HEK293 (cell line): Measurements from ENCODE around the gene LCAT.
A peak's percentile ranks its signal among the peaks of the same experiment; 100 is the strongest.

Source experiments
- CTCF ChIA-PET: fragments of 350-600 bp; formaldehyde crosslinking; extraction: SDS; loops from one replicate; lab custom pipeline; 2021; ENCODE audit warnings: antibody characterized with exemption; lab: Yijun Ruan, JAX
- POLR2A ChIA-PET: fragments of 300-600 bp; formaldehyde crosslinking; extraction: SDS; loops from one replicate; lab custom pipeline; 2020; ENCODE audit warnings: antibody characterized with exemption, inconsistent platforms; lab: Yijun Ruan, JAX
- H3K27ac ChIP-seq: fragments of 200-500 bp; sonication (Bioruptor generic); 2 replicates; pipeline ENCODE4 v1.5.1; 2014; ENCODE audit warnings: low read depth, low read length, control low read depth, inconsistent platforms; ENCODE audit errors: extremely low read depth
- H3K36me3 ChIP-seq, 2 experiments: fragments of 200-500 bp in 1 of 2; sonication (Bioruptor generic) in 1 of 2; 1 replicate in 1 of 2; 2 replicates in 1 of 2; pipeline ENCODE4 v1.5.1; 2014 to 2017; ENCODE audit warnings: inconsistent platforms in 2 of 2, low read length in 2 of 2; ENCODE audit not compliant: control insufficient read depth in 2 of 2, insufficient read depth in 1 of 2
- H3K4me1 ChIP-seq: fragments of 200-500 bp; sonication (Bioruptor generic); 2 replicates; pipeline ENCODE4 v1.5.1; 2014; ENCODE audit warnings: mild to moderate bottlenecking, low read length, inconsistent platforms; ENCODE audit not compliant: control insufficient read depth, insufficient read depth
- H3K4me3 ChIP-seq: 2 replicates; pipeline ENCODE4 v1.5.1; 2011; ENCODE audit warnings: low read depth, mild to moderate bottlenecking, control low read depth, low read length, moderate library complexity
- H3K9me3 ChIP-seq: fragments of 200-500 bp; sonication (Bioruptor generic); 2 replicates; pipeline ENCODE4 v1.5.1; 2014; ENCODE audit warnings: low read depth, low read length, inconsistent platforms; ENCODE audit not compliant: control insufficient read depth, insufficient read depth
- BCL11A ChIP-seq: fragments of 450-650 bp; formaldehyde crosslinking; IDR thresholded peaks from 2 replicates; pipeline ENCODE4 v1.5.1; 2016; ENCODE audit warnings: low read depth, missing biosample characterization, missing genetic modification characterization
- BCL11B ChIP-seq: fragments of 450-650 bp; formaldehyde crosslinking; IDR thresholded peaks from 2 replicates; pipeline ENCODE4 v1.5.1; 2016; ENCODE audit warnings: low read depth, missing biosample characterization, missing genetic modification characterization
- EGR2 ChIP-seq: fragments of 450-650 bp; formaldehyde crosslinking; IDR thresholded peaks from 2 replicates; pipeline ENCODE4 v1.5.1; 2016; ENCODE audit warnings: low read depth, missing biosample characterization, missing genetic modification characterization
- KLF1 ChIP-seq: fragments of 450-650 bp; formaldehyde crosslinking; IDR thresholded peaks from 2 replicates; pipeline ENCODE4 v1.5.1; 2016; ENCODE audit warnings: missing biosample characterization, missing genetic modification characterization
- KLF10 ChIP-seq: fragments of 450-650 bp; IDR thresholded peaks from 2 replicates; pipeline ENCODE4 v1.5.1; 2018; ENCODE audit warnings: missing biosample characterization, mild to moderate bottlenecking, missing genetic modification characterization
- ZBTB17 ChIP-seq: fragments of 450-650 bp; formaldehyde crosslinking; IDR thresholded peaks from 2 replicates; pipeline ENCODE4 v1.5.1; 2016; ENCODE audit warnings: missing biosample characterization, missing genetic modification characterization
- ZBTB20 ChIP-seq: fragments of 450-650 bp; formaldehyde crosslinking; IDR thresholded peaks from 2 replicates; pipeline ENCODE4 v1.5.1; 2016; ENCODE audit warnings: missing biosample characterization, missing genetic modification characterization
- ZIC2 ChIP-seq: fragments of 450-650 bp; formaldehyde crosslinking; IDR thresholded peaks from 2 replicates; pipeline ENCODE4 v1.5.1; 2016; ENCODE audit warnings: missing biosample characterization, missing genetic modification characterization
- ZNF174 ChIP-seq: fragments of 450-650 bp; formaldehyde crosslinking; IDR thresholded peaks from 2 replicates; pipeline ENCODE4 v1.5.0; 2017; ENCODE audit warnings: missing biosample characterization, mild to moderate bottlenecking, missing genetic modification characterization
- ZNF211 ChIP-seq: fragments of 450-650 bp; formaldehyde crosslinking; IDR thresholded peaks from 2 replicates; pipeline ENCODE4 v1.5.1; 2016; ENCODE audit warnings: low read depth, missing biosample characterization, missing genetic modification characterization
- ZNF629 ChIP-seq: fragments of 450-650 bp; formaldehyde crosslinking; IDR thresholded peaks from 2 replicates; pipeline ENCODE4 v1.5.1; 2017; ENCODE audit warnings: missing biosample characterization, missing genetic modification characterization
- ZNF654 ChIP-seq: fragments of 450-650 bp; formaldehyde crosslinking; IDR thresholded peaks from 2 replicates; pipeline ENCODE4 v1.5.1; 2016; ENCODE audit warnings: low read depth, missing biosample characterization, missing genetic modification characterization
- ZNF664 ChIP-seq: fragments of 450-650 bp; formaldehyde crosslinking; IDR thresholded peaks from 2 replicates; pipeline ENCODE4 v1.5.1; 2016; ENCODE audit warnings: missing biosample characterization, missing genetic modification characterization
- ZNF692 ChIP-seq: fragments of 450-650 bp; formaldehyde crosslinking; IDR thresholded peaks from 2 replicates; pipeline ENCODE4 v1.5.1; 2016; ENCODE audit warnings: missing biosample characterization, missing genetic modification characterization
- ZNF768 ChIP-seq: fragments of 450-650 bp; formaldehyde crosslinking; IDR thresholded peaks from 2 replicates; pipeline ENCODE4 v1.5.1; 2018; ENCODE audit warnings: missing biosample characterization, mild to moderate bottlenecking, missing genetic modification characterization
- TF ChIP-seq, protein P1 (sequence below): fragments of 450-650 bp; formaldehyde crosslinking; IDR thresholded peaks from 2 replicates; pipeline ENCODE4 v1.5.1; 2017; ENCODE audit warnings: missing biosample characterization, missing genetic modification characterization
- TF ChIP-seq, protein P2 (sequence below): fragments of 450-650 bp; formaldehyde crosslinking; IDR thresholded peaks from 2 replicates; pipeline ENCODE4 v1.5.1; 2016; ENCODE audit warnings: missing biosample characterization, missing genetic modification characterization
- TF ChIP-seq, protein P3 (sequence below): fragments of 450-650 bp; formaldehyde crosslinking; IDR thresholded peaks from 2 replicates; pipeline ENCODE4 v1.5.1; 2016; ENCODE audit warnings: missing biosample characterization, missing genetic modification characterization

The LCAT gene

GRCh38 chr16:67923414-67924116 is 20.4 kb downstream of the LCAT start:
- Histone ChIP-seq H3K36me3 (peaks cover 0 to 39% of the 10 kb centered on the region in 2 experiments; a peak in 1 of 3 replicates), H3K4me1 (peaks cover 10% of the 10 kb centered on the region; the same call in 1 of the 2 replicates), H3K9me3 (no peaks in the 10 kb centered on the region), H3K4me3 (no peak overlapping the region), H3K27ac (no peak overlapping the region)
- POLR2A ChIA-PET, result no interaction called here
- CTCF ChIA-PET, result interaction anchor here (1.1 to 2.5 kb wide), 3 partner anchors 13 to 403 kb away, joined by 3 to 7 read pairs (median 4); partner anchors contain the start of genes NRN1L and PSMB10
- no peak for TF ChIP-seq ZNF211 (tag by site-specific recombination)
- TF ChIP-seq, protein P1, sequence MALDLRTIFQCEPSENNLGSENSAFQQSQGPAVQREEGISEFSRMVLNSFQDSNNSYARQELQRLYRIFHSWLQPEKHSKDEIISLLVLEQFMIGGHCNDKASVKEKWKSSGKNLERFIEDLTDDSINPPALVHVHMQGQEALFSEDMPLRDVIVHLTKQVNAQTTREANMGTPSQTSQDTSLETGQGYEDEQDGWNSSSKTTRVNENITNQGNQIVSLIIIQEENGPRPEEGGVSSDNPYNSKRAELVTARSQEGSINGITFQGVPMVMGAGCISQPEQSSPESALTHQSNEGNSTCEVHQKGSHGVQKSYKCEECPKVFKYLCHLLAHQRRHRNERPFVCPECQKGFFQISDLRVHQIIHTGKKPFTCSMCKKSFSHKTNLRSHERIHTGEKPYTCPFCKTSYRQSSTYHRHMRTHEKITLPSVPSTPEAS (tag by site-specific recombination), result no peak
- TF ChIP-seq ZBTB17, result 0 out of 2 replicates have a peak, but pooled peaks have one; percentile 19
- 0 out of 2 replicates have a peak, but pooled peaks have one; percentile 12 for TF ChIP-seq EGR2 (tag by site-specific recombination)

- ChIA-PET POLR2A (no interaction called here), CTCF (interaction anchor here (1.1 to 1.7 kb wide), 5 partner anchors 10 to 250 kb away, joined by 3 to 5 read pairs (median 4); partner anchors contain the start of genes NRN1L and PSMB10)
- TF ChIP-seq ZBTB20 (peak; percentile 79), BCL11B (tag by site-specific recombination) (no peak), ZNF174 (tag by site-specific recombination) (no peak)
- Histone ChIP-seq H3K9me3 (no peaks in the 10 kb centered on the region), H3K4me3 (no peak overlapping the region), H3K27ac (no peak overlapping the region), H3K4me1 (peaks cover 10% of the 10 kb centered on the region; the same call in 1 of the 2 replicates), H3K36me3 (peaks cover 0 to 36% of the 10 kb centered on the region in 2 experiments; a peak in 1 of 3 replicates)
Measured at GRCh38 chr16:67922740-67923139, 21.2 kb downstream of the LCAT start.

GRCh38 chr16:67922221-67922620 is 21.7 kb downstream of the LCAT start:
- H3K4me1 ChIP-seq, result peaks cover 10% of the 10 kb centered on the region; the same call in 1 of the 2 replicates
- CTCF ChIA-PET, result interaction anchor here (1.1 to 1.7 kb wide), 4 partner anchors 10 to 249 kb away, joined by 3 to 5 read pairs (median 4); partner anchors contain the start of gene PSMB10
- H3K36me3 ChIP-seq, result peaks cover 0 to 36% of the 10 kb centered on the region in 2 experiments; a peak in 1 of 3 replicates
- no peak overlapping the region for H3K27ac ChIP-seq
- POLR2A ChIA-PET, result no interaction called here
- H3K9me3 ChIP-seq, result no peaks in the 10 kb centered on the region
- TF ChIP-seq KLF10 (tag by site-specific recombination) (no peak), BCL11A (tag by site-specific recombination) (no peak), ZIC2 (tag by site-specific recombination) (0 out of 2 replicates have a peak, but pooled peaks have one; percentile 22), ZNF692 (tag by site-specific recombination) (peak; percentile 46; the same call in 1 of the 2 replicates)
- no peak overlapping the region for H3K4me3 ChIP-seq

GRCh38 chr16:67919622-67920221 is 24.2 kb downstream of the LCAT start:
- ChIA-PET POLR2A (no interaction called here), CTCF (interaction anchor here (0.6 to 1.4 kb wide), 6 partner anchors 16 to 223 kb away, joined by 3 to 8 read pairs (median 4); no protein-coding TSS in a partner anchor)
- Histone ChIP-seq H3K4me3 (no peak overlapping the region), H3K36me3 (peaks cover 0 to 57% of the 10 kb centered on the region in 2 experiments; a peak in 1 of 3 replicates), H3K4me1 (no peaks in the 10 kb centered on the region), H3K9me3 (no peaks in the 10 kb centered on the region), H3K27ac (no peak overlapping the region)
- TF ChIP-seq ZNF654 (tag by site-specific recombination) (peak; percentile 21; the same call in 1 of the 2 replicates), ZNF768 (tag by site-specific recombination) (no peak), ZNF664 (tag by site-specific recombination) (no peak), ZNF629 (tag by site-specific recombination) (no peak), KLF1 (tag by site-specific recombination) (no peak)
- TF ChIP-seq, protein P2, sequence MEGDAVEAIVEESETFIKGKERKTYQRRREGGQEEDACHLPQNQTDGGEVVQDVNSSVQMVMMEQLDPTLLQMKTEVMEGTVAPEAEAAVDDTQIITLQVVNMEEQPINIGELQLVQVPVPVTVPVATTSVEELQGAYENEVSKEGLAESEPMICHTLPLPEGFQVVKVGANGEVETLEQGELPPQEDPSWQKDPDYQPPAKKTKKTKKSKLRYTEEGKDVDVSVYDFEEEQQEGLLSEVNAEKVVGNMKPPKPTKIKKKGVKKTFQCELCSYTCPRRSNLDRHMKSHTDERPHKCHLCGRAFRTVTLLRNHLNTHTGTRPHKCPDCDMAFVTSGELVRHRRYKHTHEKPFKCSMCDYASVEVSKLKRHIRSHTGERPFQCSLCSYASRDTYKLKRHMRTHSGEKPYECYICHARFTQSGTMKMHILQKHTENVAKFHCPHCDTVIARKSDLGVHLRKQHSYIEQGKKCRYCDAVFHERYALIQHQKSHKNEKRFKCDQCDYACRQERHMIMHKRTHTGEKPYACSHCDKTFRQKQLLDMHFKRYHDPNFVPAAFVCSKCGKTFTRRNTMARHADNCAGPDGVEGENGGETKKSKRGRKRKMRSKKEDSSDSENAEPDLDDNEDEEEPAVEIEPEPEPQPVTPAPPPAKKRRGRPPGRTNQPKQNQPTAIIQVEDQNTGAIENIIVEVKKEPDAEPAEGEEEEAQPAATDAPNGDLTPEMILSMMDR (tag by site-specific recombination), result peak; percentile 54
- TF ChIP-seq, protein P3, sequence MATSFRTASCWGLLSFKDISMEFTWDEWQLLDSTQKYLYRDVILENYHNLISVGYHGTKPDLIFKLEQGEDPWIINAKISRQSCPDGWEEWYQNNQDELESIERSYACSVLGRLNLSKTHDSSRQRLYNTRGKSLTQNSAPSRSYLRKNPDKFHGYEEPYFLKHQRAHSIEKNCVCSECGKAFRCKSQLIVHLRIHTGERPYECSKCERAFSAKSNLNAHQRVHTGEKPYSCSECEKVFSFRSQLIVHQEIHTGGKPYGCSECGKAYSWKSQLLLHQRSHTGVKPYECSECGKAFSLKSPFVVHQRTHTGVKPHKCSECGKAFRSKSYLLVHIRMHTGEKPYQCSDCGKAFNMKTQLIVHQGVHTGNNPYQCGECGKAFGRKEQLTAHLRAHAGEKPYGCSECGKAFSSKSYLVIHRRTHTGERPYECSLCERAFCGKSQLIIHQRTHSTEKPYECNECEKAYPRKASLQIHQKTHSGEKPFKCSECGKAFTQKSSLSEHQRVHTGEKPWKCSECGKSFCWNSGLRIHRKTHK (tag by site-specific recombination), result no peak
